Kidney capillary endothelial cell (primary cell): Measurements from ENCODE around the gene SNRNP40.
"Not testable (repeated sequence)": the region's sequence is repeated elsewhere in the genome, so short reads cannot be mapped to it uniquely, and the experiment has no call there.

Experiments
- DNase-seq: peaks from one replicate; pipeline ENCODE4 v3.0.0-alpha.2; 2018; ENCODE audit warnings: low spot score

SNRNP40 gene

GRCh38 chr1:31296486-31297276, at the start of gene SNRNP40, which contains the start of gene ZCCHC17:
TSS of gene SNRNP40 (minus strand) at chr1:31296788. CDS start at chr1:31296751, 37 bp downstream.
TSS of gene ZCCHC17 (plus strand) at chr1:31297032. CDS start at chr1:31310099, 13,067 bp downstream.
- peak; percentile 99 for DNase-seq

GRCh38 chr1:31345635-31346034, 49.0 kb upstream of the SNRNP40 start:
- DNase-seq, result no peak

GRCh38 chr1:31344503-31344902, 47.9 kb upstream of the SNRNP40 start:
- DNase-seq, result no peak

- DNase-seq, result no peak
Measured at GRCh38 chr1:31336687-31337467, 40.3 kb upstream of the SNRNP40 start.

- peak; percentile 32 for DNase-seq
Measured at GRCh38 chr1:31335007-31335406, 38.4 kb upstream of the SNRNP40 start.

GRCh38 chr1:31327381-31327780, 30.8 kb upstream of the SNRNP40 start:
- no peak for DNase-seq

- no peak for DNase-seq
Measured at GRCh38 chr1:31326461-31326860, 29.9 kb upstream of the SNRNP40 start.

GRCh38 chr1:31324992-31325391, 28.4 kb upstream of the SNRNP40 start:
- DNase-seq, result no peak

- DNase-seq, result no peak
Measured at GRCh38 chr1:31324093-31324492, 27.5 kb upstream of the SNRNP40 start.

- no peak for DNase-seq
Measured at GRCh38 chr1:31318146-31318545, 21.6 kb upstream of the SNRNP40 start.

- DNase-seq, result no peak
Measured at GRCh38 chr1:31315902-31316301, 19.3 kb upstream of the SNRNP40 start.

- DNase-seq, result no peak
Measured at GRCh38 chr1:31310198-31310597, 13.6 kb upstream of the SNRNP40 start.

- no peak for DNase-seq
Measured at GRCh38 chr1:31308036-31308435, 11.4 kb upstream of the SNRNP40 start.

- DNase-seq, result peak; percentile 85
Measured at GRCh38 chr1:31306278-31306677, 9.7 kb upstream of the SNRNP40 start.

GRCh38 chr1:31302709-31303441, 6.3 kb upstream of the SNRNP40 start:
- no peak for DNase-seq

GRCh38 chr1:31300193-31300592, 3.6 kb upstream of the SNRNP40 start:
- DNase-seq, result no peak

- no peak for DNase-seq
Measured at GRCh38 chr1:31299365-31299764, 2.8 kb upstream of the SNRNP40 start.

- peak; percentile 39 for DNase-seq
Measured at GRCh38 chr1:31297277-31298247, 974 bp upstream of the SNRNP40 start.

GRCh38 chr1:31295874-31296485, 608 bp downstream of the SNRNP40 start:
- no peak for DNase-seq

GRCh38 chr1:31289021-31289420, 7.6 kb downstream of the SNRNP40 start:
- no peak for DNase-seq

- not testable (repeated sequence) for DNase-seq
Measured at GRCh38 chr1:31287791-31288190, 8.8 kb downstream of the SNRNP40 start.
